GM19395 (cell line): ENCODE data around the gene PPID.
A peak's percentile ranks its signal among the peaks of the same experiment; 100 is the strongest.
"Not testable (repeated sequence)": the region's sequence is repeated elsewhere in the genome, so short reads cannot be mapped to it uniquely, and the experiment has no call there.

Experiments
- ATAC-seq: cut with Tn5 transposase; IDR thresholded peaks from one replicate; pipeline ENCODE4 v1.9.1; 2021; ENCODE audit warnings: mild to moderate bottlenecking, moderate library complexity; ENCODE audit not compliant: unreplicated experiment

PPID gene

GRCh38 chr4:158722917-158723793 is at the start of gene PPID:
Gene PPID, minus strand, starts transcription at chr4:158723396. Its CDS starts 108 bp downstream, at chr4:158723288.
- ATAC-seq, result peak; percentile 97

- ATAC-seq, result no peak
Observed at GRCh38 chr4:158771776-158772175, 48.6 kb upstream of the PPID start.

- ATAC-seq, result no peak
Observed at GRCh38 chr4:158770671-158771070, 47.5 kb upstream of the PPID start.

GRCh38 chr4:158769175-158769921 is 46.2 kb upstream of the PPID start:
- ATAC-seq, result peak; percentile 46

GRCh38 chr4:158768555-158769174 is 45.5 kb upstream of the PPID start, which contains the start of gene FNIP2:
Gene FNIP2, plus strand, starts transcription at chr4:158769026. Its CDS starts 187 bp downstream, at chr4:158769213.
- ATAC-seq, result peak; percentile 78

DNA sequence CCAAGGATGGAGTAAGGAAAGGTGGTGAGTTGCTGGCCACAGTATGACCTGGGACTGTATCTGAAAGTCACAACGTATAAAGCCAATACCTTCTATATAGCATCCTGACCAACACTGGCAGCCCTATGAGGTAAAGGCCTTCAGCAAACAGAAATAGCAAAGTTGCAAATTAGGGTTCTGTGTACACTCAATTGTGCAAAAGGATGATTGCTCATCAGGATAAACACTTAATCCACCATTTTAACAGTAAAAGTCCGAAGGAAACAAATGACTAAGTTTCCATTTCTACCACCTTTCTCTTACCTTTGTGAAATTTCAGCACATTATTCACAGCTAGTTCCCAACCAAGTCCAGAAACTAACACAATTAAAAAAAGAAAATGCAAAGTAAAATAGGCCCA is 44.3 kb upstream of the PPID start:
- ATAC-seq, result no peak

DNA sequence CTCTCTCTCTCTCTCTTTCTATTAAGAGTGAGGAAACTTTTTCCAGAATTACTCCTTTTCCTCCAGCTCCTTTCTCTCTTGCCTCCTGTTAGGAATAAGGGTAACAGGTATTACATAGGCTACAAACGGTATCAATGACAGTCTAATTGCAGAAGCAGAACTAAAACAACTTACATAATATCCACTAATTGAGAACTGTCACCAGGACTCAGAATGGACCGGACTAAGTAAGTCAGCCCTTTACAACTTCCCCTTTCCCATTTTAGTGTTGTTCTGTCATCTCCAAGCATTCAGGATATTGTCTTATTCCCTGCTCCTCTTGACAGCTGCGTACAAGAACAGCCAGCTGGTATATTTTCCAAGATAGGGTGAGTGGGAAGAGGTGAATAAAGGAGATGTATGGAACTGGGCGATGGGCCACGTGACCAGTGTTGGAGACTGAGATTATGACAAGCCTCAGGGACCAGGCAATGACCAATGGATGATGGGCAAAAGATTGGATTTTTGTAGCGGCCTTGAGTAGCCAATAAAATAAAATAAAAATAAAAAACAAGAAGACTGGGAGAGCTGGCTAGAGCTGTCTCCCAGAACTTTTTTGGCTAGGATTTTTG is 43.3 kb upstream of the PPID start:
- no peak for ATAC-seq

DNA sequence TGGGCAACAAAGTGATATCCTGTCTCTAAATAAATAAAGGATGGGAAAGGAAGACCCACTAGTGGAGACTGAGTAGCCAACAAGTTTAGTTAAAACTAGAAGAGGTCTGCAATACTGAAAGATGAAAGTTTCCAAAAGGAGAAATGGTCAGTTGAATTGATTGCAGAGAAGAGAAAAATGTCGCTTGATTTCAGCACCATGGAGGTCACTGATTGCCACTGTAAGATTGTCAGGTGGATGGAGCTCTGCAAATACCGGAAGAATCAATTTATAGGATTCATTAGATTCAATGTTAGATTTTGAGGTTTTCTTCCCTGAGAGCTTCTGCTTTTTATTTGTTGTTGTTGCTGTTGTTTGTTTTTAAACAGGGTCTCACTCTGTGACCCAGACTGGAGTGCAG is 40.3 kb upstream of the PPID start:
- no peak for ATAC-seq

- no peak for ATAC-seq
Observed at GRCh38 chr4:158762553-158762952, 39.4 kb upstream of the PPID start.

DNA sequence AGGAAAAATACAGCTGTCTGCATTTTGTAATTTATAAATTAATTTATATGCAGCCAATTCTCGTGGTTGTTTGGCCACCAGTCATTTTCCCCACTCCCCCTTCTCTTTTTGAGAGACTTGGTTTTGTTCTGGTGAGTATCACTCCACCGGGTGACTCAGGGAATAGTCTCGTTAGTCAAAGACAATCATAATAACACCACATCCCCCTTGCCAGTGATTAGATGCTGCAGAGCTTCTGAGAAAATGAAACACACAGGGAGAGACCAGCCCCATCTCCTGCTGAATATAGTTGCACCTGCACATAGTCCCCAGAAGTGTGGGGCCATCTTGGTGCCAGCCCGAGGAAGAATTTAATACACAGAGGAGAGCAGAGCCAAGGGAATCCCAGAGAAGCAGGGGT is 37.7 kb upstream of the PPID start:
- ATAC-seq, result no peak

DNA sequence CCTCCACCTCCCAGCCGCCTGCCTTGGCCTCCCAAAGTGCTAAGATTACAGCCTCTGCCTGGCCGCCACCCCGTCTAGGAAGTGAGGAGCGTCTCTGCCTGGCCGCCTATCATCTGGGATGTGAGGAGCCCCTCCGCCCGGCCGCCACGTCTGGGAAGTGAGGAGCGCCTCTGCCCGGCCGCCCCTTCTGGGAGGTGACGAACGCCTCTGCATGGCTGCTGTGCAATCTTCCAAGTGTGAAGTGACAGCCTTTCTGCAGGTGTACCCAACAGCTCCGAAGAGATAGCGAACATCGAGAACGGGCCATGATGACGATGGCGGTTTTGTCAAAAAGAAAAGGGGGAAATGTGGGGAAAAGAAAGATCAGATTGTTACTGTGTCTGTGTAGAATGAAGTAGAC is 36.3 kb upstream of the PPID start:
- ATAC-seq, result not testable (repeated sequence)

GRCh38 chr4:158758703-158759102 is 35.5 kb upstream of the PPID start:
- ATAC-seq, result no peak

DNA sequence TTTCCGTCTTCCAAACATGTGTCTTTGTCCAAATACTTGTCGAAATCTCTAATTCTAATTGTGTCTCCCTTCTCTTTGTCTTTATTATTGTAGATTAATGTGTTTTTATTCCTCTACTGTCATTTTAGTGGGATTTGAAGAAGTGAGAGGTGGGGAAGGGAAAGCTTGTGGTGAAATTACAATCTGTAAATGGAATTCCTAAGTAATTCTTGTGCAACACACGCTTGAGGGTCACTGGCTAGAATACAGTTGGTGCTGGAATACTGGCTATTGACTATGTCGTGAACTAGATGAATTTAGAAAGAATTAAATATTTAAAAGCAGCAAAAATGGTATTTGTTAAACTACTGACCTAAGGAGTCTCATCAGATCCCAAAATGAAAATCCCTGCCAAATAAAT is 34.9 kb upstream of the PPID start:
- no peak for ATAC-seq

DNA sequence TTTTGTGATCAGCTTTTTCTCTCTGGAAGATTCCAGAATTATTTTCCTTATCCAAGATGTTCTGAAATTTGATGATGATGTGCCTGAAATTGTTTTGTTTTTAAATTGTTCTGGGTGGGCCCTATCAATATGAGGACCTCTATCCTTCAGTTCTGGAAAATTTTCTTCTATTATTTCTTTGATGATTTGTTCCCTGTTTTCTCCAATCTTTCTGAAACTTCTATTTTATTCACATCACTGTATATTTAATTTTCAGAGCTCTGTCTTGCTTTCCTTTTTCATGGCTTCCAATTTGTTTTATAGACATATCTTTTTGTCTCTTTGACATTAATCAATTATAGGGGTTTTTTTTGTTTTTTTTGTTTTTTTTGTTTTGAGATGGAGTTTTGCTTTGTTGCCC is 33.4 kb upstream of the PPID start:
- ATAC-seq, result no peak

DNA sequence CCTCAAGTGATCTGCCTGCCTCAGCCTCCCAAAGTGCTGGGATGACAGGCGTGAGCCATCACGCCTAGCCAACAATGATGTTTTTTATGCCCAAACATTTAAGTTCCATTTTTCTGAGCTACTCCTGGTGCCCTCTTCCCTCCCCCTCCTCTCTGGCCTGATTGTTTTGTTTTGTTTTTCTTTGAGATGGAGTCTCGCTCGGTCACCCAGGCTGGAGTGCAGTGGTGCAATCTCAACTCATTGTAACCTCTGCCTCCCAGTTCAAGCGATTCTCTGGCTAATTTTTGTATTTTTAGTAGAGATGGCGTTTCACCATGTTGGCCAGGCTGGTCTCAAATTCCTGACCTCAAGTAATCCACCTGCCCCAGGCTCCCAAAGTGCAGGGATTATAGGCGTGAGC is 32.6 kb upstream of the PPID start:
- not testable (repeated sequence) for ATAC-seq

- ATAC-seq, result no peak
Observed at GRCh38 chr4:158754385-158755180, 31.4 kb upstream of the PPID start.

DNA sequence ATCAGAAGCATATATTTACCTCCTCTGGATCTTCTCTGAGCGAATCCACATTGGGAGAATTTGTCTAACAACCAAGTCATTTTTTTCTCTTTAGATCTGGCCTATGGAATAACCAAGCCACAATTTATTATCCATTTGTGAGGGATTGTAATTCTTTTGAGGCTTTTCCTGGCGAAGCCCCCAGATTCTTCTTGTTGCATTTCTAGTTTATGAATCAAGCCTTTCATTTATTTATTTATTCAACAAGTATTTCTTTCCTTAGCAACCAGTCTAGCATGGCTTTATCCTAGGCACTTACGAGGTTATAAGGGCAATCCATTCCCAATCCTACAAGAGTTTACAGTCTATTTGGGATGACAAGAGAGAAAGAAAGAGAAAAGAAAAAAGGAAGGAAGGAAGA is 27.2 kb upstream of the PPID start:
- no peak for ATAC-seq

GRCh38 chr4:158746537-158746936 is 23.3 kb upstream of the PPID start:
- not testable (repeated sequence) for ATAC-seq

DNA sequence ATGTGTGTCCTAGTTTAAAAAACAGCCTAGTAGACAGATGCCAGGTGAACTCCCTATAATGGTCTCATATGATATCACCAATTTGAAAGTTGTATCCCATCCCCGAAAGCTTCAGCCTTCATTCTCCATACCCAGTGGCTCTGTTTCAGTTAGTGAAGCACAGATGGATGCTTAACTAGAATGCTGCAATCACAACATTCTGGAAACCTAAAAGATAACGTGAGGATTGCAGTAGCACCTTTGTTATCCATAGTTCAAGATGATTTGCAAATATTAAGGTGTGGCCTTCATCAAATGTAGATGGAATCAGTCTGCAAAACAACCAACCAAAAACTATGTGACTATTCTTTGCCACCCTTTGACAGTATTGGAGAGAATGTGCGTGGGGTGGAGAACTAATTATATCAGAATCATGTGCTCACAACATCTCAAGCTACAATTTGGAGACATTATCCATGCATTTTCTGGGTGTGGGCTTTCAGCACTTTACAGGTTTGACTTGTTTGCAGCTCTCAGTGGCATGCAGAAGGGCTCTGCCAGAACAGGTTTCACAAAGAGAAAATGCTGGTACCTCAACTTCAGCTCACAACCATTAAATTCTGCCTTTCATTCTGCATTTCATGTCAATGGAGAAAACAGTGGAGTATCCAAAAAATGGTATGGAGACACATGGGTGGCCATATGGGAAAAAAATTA is 18.3 kb upstream of the PPID start:
- no peak for ATAC-seq

DNA sequence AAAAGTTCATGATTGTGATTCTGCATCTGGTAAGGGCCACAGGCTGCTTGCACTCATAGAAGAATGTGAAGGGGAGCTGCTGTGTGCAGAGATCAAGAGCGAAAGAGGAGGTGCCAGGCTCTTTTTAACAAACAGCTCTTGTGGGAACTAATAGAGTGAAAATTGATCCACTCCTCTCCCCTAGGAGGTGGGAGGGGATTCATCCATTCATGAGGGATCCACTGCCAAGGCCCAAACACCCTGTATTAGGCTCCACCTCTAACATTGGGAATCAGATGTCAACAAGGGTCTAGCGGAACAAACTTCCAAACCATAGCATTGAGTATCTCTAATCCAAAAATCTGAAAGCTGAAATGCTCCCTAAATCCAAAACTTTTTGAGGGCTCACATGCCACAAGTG is 16.4 kb upstream of the PPID start:
- ATAC-seq, result no peak
